HG02763 (cell line): ENCODE data around the gene ACTL7B.
"Not testable (repeated sequence)": the region's sequence is repeated elsewhere in the genome, so short reads cannot be mapped to it uniquely, and the experiment has no call there.

Experiments
- ATAC-seq: cut with Tn5 transposase; IDR thresholded peaks from one replicate; pipeline ENCODE4 v1.9.1; 2021; ENCODE audit warnings: mild to moderate bottlenecking, moderate library complexity; ENCODE audit not compliant: unreplicated experiment

ACTL7B gene

GRCh38 chr9:108874058-108874788 is 18.4 kb upstream of the ACTL7B start:
- no peak for ATAC-seq

DNA sequence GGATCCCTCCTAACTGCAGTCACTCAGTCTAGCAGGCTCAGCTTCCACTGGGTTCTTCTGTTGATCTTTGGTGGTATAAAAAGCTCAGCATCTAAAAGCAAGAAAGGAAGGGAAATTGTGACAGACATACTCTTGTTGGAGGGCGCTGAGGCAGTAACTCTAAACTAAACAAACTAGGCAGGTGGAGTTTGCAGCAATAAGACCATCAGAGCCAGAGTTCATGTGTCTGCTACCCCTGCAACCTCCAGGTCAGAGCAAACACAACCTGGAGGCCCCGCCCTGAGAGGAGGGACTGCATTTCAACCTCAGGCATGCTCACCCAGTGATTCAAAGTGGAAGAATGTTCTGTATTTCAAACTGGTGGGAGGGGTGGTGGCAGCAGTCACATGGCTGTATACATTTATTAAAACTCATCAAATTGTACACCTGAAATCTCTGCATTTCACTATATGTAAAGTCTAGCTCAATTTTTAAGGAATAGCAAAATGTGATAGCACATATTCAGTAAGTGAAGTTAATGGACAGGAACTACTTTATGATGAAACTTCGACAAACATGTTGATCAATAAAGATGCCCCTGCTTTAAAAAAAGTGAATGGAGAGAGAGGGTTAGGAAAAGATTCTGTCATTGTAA is 13.4 kb upstream of the ACTL7B start:
- no peak for ATAC-seq

GRCh38 chr9:108867829-108868228 is 12.0 kb upstream of the ACTL7B start:
- no peak for ATAC-seq

DNA sequence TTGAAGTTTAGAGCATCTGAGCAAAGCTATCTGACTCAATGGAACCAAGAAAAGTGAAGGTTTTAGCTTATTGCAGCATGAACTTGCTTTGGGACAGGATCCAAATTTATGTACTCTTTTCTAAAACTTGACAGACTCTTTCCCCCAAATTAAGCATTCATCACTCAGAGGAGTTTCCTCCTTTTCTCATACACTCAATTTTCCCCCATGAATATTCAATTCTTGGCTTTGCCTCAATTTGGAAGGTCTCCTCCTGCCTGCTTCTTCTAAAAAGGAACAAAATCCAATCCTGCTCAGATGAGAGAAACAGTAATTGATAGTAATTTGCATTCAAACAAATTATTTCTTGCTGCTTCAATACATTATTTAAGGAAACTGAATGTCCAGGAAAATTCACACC is 11.3 kb upstream of the ACTL7B start:
- no peak for ATAC-seq

DNA sequence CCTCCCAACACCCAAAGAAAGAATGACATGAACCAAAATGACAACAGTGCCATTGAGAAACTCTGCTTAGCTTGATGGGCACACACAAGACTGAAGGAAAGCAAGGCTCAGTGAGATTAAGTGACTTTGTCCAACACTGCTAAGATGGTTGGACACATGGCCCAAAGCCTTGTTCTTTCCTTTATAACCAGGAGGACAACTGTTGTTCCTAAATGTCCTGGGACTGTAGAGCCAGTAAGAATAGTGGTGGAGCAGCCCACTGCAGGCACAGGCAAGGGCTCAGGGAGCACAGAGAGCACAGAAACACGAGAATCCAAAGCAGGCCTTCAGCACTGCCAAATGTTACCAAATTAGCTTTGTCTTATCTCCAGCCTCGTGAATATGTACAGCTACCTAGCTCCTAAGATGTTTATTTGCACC is 10.2 kb upstream of the ACTL7B start:
- no peak for ATAC-seq

GRCh38 chr9:108865037-108865436 is 9.3 kb upstream of the ACTL7B start:
- no peak for ATAC-seq

GRCh38 chr9:108864446-108864845 is 8.7 kb upstream of the ACTL7B start:
- no peak for ATAC-seq

GRCh38 chr9:108863891-108864290 is 8.1 kb upstream of the ACTL7B start:
- ATAC-seq = no peak

DNA sequence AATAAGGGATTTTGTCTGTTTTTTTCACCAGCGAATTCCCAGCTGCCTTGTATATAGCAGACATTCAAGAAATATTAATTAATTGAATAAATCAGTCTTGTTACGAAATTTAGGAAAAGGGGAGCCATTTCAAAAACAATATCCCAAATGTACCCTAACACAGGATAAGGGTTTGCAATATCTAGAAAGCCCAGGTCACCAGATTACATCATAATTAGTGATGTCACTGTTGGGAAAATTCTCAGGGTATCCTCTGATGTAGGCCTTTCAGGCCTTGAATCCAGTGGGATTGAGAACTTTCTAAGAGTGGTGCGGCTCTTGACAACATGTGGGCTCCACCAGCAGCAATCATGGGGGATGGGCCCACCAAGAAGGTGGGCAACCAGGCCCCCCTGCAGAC is 6.2 kb upstream of the ACTL7B start, which contains the start of gene ACTL7A:
TSS of gene ACTL7A (plus strand) at position 270 of the 400 bp plus-strand sequence. CDS start at position 327, 57 bp downstream.
- no peak for ATAC-seq

DNA sequence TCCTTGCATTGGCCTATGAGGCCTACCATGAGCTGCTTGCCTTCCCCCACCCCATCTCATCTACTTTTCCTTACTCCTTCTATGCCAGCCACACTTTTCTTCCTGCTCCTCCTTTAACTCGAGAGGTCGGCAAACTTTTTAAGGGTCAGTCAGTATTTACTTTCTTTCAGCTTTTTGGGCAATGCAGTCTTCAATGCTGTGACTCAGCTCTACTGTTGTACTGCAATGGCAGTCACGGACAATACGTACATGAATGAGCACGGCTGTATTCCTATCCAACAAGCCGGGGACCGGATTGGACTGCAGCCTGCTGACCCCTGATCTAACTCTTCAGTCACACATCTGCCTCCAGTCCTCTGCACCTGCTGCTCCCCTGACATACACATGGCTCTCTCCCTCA is 5.7 kb upstream of the ACTL7B start:
- ATAC-seq = no peak

- ATAC-seq = no peak
Observed at GRCh38 chr9:108860764-108861163, 5.0 kb upstream of the ACTL7B start.

DNA sequence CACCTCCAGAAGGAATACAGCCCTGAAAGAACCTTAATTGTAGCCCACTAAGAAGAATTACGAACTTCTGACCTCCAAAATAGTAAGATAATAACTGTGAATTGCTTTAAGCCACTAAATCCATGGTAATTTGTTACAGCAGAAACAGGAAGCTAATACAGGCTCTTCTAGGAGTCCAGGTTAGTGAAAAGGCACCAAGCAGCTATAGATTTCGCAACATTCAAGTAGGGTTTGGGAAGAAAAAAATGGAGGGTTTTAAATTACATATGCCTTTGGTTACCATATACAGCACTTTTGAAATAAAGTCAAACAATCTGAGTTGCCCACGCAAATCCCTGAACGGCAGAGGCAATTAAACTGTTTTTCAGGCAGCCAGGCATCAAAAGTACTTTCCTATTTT is 4.6 kb upstream of the ACTL7B start:
- ATAC-seq = no peak

DNA sequence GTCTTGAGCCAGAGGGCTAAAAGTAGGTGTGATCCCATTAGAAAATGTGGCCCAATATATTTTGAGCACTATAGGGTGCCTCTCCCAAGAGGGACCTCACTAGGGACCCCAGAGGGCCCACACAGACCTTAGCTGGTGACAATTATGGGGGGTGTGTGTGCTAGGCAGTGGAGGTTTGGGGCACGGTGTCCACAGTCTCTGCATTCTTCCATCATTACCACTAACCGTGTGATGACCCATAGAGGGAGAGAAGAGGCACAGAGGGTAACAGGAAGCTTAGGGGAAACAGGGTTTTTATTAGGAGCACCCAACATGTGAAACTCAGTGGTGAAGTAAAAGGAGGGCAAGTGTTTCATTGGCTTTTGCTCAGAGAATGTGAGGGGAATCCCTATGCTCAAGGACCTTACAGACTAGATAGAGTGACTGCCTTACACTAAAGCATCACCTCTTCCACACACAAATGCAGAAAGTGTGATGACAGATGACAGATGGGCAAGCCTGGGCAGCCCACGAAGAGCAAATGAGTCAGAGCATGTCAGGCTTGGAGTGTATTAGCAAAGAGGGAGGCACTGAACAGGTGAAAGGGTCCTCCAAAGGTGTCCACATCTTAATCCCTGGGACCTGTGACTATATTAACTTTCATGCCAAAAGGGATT is 3.8 kb upstream of the ACTL7B start:
- no peak for ATAC-seq

DNA sequence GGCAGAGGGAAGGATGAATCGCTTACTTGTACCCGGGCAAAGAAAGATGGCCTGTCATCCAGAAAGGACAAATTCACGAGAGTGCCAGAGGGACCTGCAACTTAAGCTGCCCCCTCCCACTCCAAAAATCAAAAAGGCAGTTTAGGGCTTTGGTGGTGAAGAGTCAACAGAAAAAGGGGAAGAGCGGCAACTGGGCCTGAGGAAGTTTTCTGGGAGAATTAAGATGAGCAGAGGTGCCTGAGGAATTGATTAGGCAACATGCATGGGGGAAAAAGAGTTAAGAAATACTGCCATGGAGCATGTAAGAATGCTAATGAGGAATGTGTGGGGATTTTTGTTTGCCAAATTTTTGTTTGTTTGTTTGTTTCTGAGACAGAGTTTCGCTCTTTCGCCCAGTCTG is 1.8 kb upstream of the ACTL7B start:
- no peak for ATAC-seq

DNA sequence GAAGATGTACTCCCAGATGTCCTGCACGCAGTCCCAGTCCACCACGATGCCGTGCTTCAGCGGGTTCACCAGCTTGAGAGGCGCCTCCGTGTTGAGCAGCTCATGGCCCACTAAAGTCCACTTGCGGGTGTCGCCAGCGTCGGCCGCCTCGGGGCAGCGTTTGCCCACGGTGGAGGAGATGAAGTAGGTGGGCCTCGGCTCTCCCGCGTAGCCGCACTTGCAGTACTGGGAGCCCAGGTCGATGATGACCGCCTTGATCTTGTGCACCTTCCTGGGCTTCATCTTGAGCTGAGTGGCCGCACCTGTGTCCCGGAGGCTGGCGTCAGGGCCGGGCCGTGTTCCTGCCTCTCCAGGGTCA is 278 bp downstream of the ACTL7B start:
- ATAC-seq = no peak

- no peak for ATAC-seq
Observed at GRCh38 chr9:108854641-108855528, 901 bp downstream of the ACTL7B start.

- no peak for ATAC-seq
Observed at GRCh38 chr9:108854094-108854493, 1.7 kb downstream of the ACTL7B start.

GRCh38 chr9:108852079-108852478 is 3.7 kb downstream of the ACTL7B start:
- ATAC-seq = no peak

GRCh38 chr9:108851138-108851537 is 4.6 kb downstream of the ACTL7B start:
- no peak for ATAC-seq

- no peak for ATAC-seq
Observed at GRCh38 chr9:108850293-108850897, 5.4 kb downstream of the ACTL7B start.

DNA sequence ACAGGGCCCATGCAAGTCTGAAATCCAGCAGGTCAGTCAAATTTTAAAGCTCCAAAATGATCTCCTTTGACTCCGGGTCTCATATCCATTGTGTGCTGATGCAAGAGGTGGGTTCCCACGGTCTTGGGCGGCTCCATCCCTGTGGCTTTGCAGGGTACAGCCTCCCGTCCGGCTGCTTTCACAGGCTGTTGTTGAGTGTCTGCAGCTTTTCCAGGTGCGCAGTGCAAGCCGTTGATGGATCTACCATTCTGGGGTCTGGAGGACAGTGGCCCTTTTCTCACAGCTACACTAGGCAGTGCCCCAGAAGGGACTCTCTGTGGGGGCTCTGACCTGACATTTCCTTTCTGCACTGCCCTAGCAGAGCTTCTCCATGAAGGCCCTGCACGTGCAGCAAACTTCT is 7.5 kb downstream of the ACTL7B start:
- ATAC-seq = not testable (repeated sequence)
